HepG2 (cell line): ENCODE measurements around the gene GFRA4. TPM values are rescaled to one million over a fixed set of nuclear protein-coding genes. Genes with fewer than 3 reads are reported as not detected.

Experiments
- ATAC-seq: fragments of 200-7000 bp; cut with Tn5 transposase; 3 replicates; pipeline ENCODE4 v1.9.1; 2020; ENCODE audit warnings: mild to moderate bottlenecking, moderate library complexity
- BruUV-seq: library from RNA; stranded (reverse); fragments of 400-500 nt; replicated peaks from 2 replicates; lab custom pipeline; 2021; lab: Mats Ljungman, UMichigan
- CTCF ChIA-PET: fragments of 300-600 bp; formaldehyde crosslinking; extraction: SDS; loops from one replicate; lab custom pipeline; 2021; ENCODE audit warnings: low total read pairs, inconsistent platforms, low intra/inter-chr PET ratio; lab: Yijun Ruan, JAX
- POLR2A ChIA-PET: fragments of 350-600 bp; sonication (Branson Sonifier 250); formaldehyde crosslinking; loops from one replicate; lab custom pipeline; 2020; ENCODE audit warnings: antibody characterized with exemption, inconsistent platforms; lab: Yijun Ruan, JAX
- DNase-seq: peaks from one replicate; pipeline ENCODE4 v3.0.0-alpha.2; 2015; ENCODE audit warnings: low spot score
- FAIRE-seq: peaks from 3 replicates; lab custom pipeline; 2011; peaks lifted over from hg19 to GRCh38; lab: Jason Lieb, UNC
- H2AFZ ChIP-seq: one replicate; pipeline ENCODE4 v1.6.1; 2011; ENCODE audit warnings: low read length, inconsistent platforms
- H3K27ac ChIP-seq: fragments of 300-600 bp; 3 replicates; pipeline ENCODE4 v1.8.0; 2011; ENCODE audit warnings: mixed run types, mild to moderate bottlenecking, mixed read lengths, low read length, inconsistent platforms; ENCODE audit not compliant: insufficient read depth; ENCODE audit errors: extremely low read length
- H3K27me3 ChIP-seq, 2 experiments: fragments of 200-600 bp in 1 of 2; 2 replicates in 1 of 2; 3 replicates in 1 of 2; pipeline versions ENCODE4 v1.6.0 to v1.8.0; 2011; ENCODE audit warnings: low read length in 2 of 2, mild to moderate bottlenecking in 2 of 2, moderate library complexity in 2 of 2, inconsistent platforms in 1 of 2; ENCODE audit not compliant: insufficient read depth in 2 of 2, control insufficient read depth in 1 of 2
- H3K36me3 ChIP-seq, 2 experiments: fragments of 200-600 bp in 1 of 2; replicated peaks in 1 of 2; 2 replicates in 1 of 2; 3 replicates in 1 of 2; pipeline versions ENCODE4 v1.5.1 to v1.8.0; 2011; ENCODE audit warnings: low read length in 2 of 2, inconsistent platforms in 1 of 2; ENCODE audit not compliant: insufficient read depth in 2 of 2, control insufficient read depth in 1 of 2
- H3K4me1 ChIP-seq: 2 replicates; pipeline ENCODE4 v1.5.1; 2012; ENCODE audit warnings: low read length, inconsistent platforms; ENCODE audit not compliant: insufficient read depth
- H3K4me2 ChIP-seq: 2 replicates; pipeline ENCODE4 v1.6.0; 2011; ENCODE audit warnings: low read depth, low read length, inconsistent platforms
- H3K4me3 ChIP-seq, 3 experiments: fragments of 200-600 bp in 1 of 3; sonication (generic), shearing (Covaris generic) in 1 of 3; replicated peaks in 1 of 3; 2 replicates each; pipeline ENCODE4 v1.5.1; 2011 to 2016; ENCODE audit warnings: low read length in 3 of 3, inconsistent platforms in 2 of 3, low read depth in 2 of 3, mild to moderate bottlenecking in 2 of 3, control low read depth in 1 of 3, mixed read lengths in 1 of 3; ENCODE audit not compliant: insufficient read depth in 1 of 3
- H3K79me2 ChIP-seq: one replicate; pipeline ENCODE4 v1.6.1; 2011; ENCODE audit warnings: low read length, inconsistent platforms; ENCODE audit not compliant: insufficient read depth
- H3K9ac ChIP-seq: 2 replicates; pipeline ENCODE4 v1.6.0; 2011; ENCODE audit warnings: mild to moderate bottlenecking, low read depth, low read length, inconsistent platforms; ENCODE audit not compliant: insufficient read depth
- H3K9me3 ChIP-seq: 2 replicates; pipeline ENCODE4 v1.5.1; 2012; ENCODE audit warnings: mild to moderate bottlenecking, low read length
- H4K20me1 ChIP-seq: 2 replicates; pipeline ENCODE4 v1.6.0; 2011; ENCODE audit warnings: inconsistent platforms, mild to moderate bottlenecking, low read length, moderate library complexity; ENCODE audit not compliant: insufficient read depth
- DDIT3 ChIP-seq: sonication (generic); formaldehyde crosslinking; IDR thresholded peaks from 2 replicates; pipeline ENCODE4 v1.4.0; 2020; ENCODE audit warnings: mild to moderate bottlenecking, missing genetic modification reagents
- DNMT1 ChIP-seq: sonication (generic); formaldehyde crosslinking; IDR thresholded peaks from 2 replicates; pipeline ENCODE4 v1.5.1; 2020; ENCODE audit warnings: mild to moderate bottlenecking, missing genetic modification reagents
- DPF2 ChIP-seq: sonication (generic); formaldehyde crosslinking; IDR thresholded peaks from 2 replicates; pipeline ENCODE4 v1.4.0; 2020; ENCODE audit warnings: mild to moderate bottlenecking, low read depth, missing genetic modification reagents, borderline replicate concordance
- GMEB1 ChIP-seq: sonication (generic); formaldehyde crosslinking; IDR thresholded peaks from 2 replicates; pipeline ENCODE4 v1.5.1; 2020; ENCODE audit warnings: missing genetic modification reagents, mild to moderate bottlenecking, borderline replicate concordance
- HOXA7 ChIP-seq: sonication (generic); formaldehyde crosslinking; IDR thresholded peaks from 2 replicates; pipeline ENCODE4 v1.8.1; 2022; ENCODE audit warnings: mild to moderate bottlenecking, missing genetic modification reagents, moderate library complexity
- KMT2B ChIP-seq: IDR thresholded peaks from 2 replicates; pipeline ENCODE4 v1.6.1; 2016; ENCODE audit warnings: missing genetic modification reagents, missing compliant biosample characterization
- PCBP2 ChIP-seq: fragments of 200-400 bp; formaldehyde crosslinking; optimal IDR thresholded peaks from 2 replicates; pipeline ENCODE3; 2018; ENCODE audit warnings: low read length, low read depth; ENCODE audit not compliant: poor library complexity, severe bottlenecking
- PRDM15 ChIP-seq: sonication (generic); formaldehyde crosslinking; IDR thresholded peaks from 2 replicates; pipeline ENCODE4 v1.4.0; 2020; ENCODE audit warnings: missing genetic modification reagents
- SIN3B ChIP-seq: fragments of 150-350 bp; IDR thresholded peaks from 2 replicates; pipeline ENCODE4 v1.6.1; 2014; ENCODE audit warnings: low read length
- THAP8 ChIP-seq: sonication (generic); formaldehyde crosslinking; IDR thresholded peaks from 2 replicates; pipeline ENCODE4 v1.5.1; 2020; ENCODE audit warnings: missing genetic modification reagents, mild to moderate bottlenecking, borderline replicate concordance
- ZEB1 ChIP-seq: IDR thresholded peaks from 2 replicates; pipeline ENCODE4 v1.6.1; 2012; ENCODE audit warnings: mild to moderate bottlenecking, low read depth, inconsistent platforms; ENCODE audit not compliant: insufficient replicate concordance
- ZNF343 ChIP-seq: sonication (generic); formaldehyde crosslinking; IDR thresholded peaks from 2 replicates; pipeline ENCODE4 v1.4.0; 2020; ENCODE audit warnings: mild to moderate bottlenecking, missing genetic modification reagents
- ZNF501 ChIP-seq: sonication (generic); formaldehyde crosslinking; IDR thresholded peaks from 2 replicates; pipeline ENCODE4 v1.5.1; 2020; ENCODE audit warnings: mild to moderate bottlenecking, moderate library complexity, missing genetic modification reagents
- ZNF644 ChIP-seq: IDR thresholded peaks from 2 replicates; pipeline ENCODE4 v1.6.1; 2016; ENCODE audit warnings: low read depth
- ZNF816 ChIP-seq: sonication (generic); formaldehyde crosslinking; IDR thresholded peaks from 2 replicates; pipeline ENCODE4 v1.8.0; 2022; ENCODE audit warnings: missing genetic modification reagents, mild to moderate bottlenecking, borderline replicate concordance
- WGBS: methylation state at CpG from one replicate; pipeline ENCODE4 v1.1.6; 2017; ENCODE audit warnings: low lambda C conversion rate; 5-methylcytosine and 5-hydroxymethylcytosine counted together
- in situ Hi-C: cut with HindIII; loops from 2 replicates; pipeline ENCODE4 v1.10.0; 2017; ENCODE audit warnings: low pct_unique_long_range_greater_than_20kb; ENCODE audit not compliant: extremely low pct_ligation_motif_present
- intact Hi-C: fragments of 100-400 bp; cut with micrococcal nuclease; formaldehyde crosslinking; loops from one replicate; pipeline ENCODE4 v1.10.0; 2022; ENCODE audit not compliant: unreplicated experiment
- polyA plus RNA-seq, 8 experiments: library from polyadenylated mRNA; depleted of rRNA in 3 of 8; stranded (reverse) in 7 of 8; unstranded in 1 of 8; fragments of >200 nt; fragmentation: Illumina TruSeq in 4 of 8; extraction: Trizol in 4 of 8; gene quantifications; 2 replicates each; pipeline versions ENCODE4 v1.2.1 to v1.2.3, GENCODE V29; 2011 to 2016; ENCODE audit warnings: low read depth in 4 of 8, missing spikeins in 1 of 8, mixed read lengths in 1 of 8; ENCODE audit not compliant: insufficient read depth in 1 of 8
- total RNA-seq, 5 experiments: library from RNA; depleted of rRNA; stranded (reverse); fragments of >200 nt; fragmentation: Illumina TruSeq; extraction: Trizol; gene quantifications; 2 replicates each; pipeline ENCODE4 v1.2.3, GENCODE V29; 2016; ENCODE audit warnings: low read depth in 1 of 5
- TF ChIP-seq, protein P1 (sequence below): sonication (generic); formaldehyde crosslinking; IDR thresholded peaks from 2 replicates; pipeline ENCODE4 v1.5.0; 2020; ENCODE audit warnings: missing genetic modification reagents

The GFRA4 gene
- total and polyA plus RNA-seq, 2 of the 13 experiments (the other 11 are each of a cell fraction or from before 2014, with no cell fraction given) = not detected

- H2AFZ ChIP-seq = no peak overlapping the region
- CTCF ChIA-PET = no interaction called here
- peaks cover 43% of the 10 kb centered on the region for H3K4me1 ChIP-seq
- WGBS = 46% methylated on average over 17 of the region's 17 CpGs
- H3K4me2 ChIP-seq = peak overlapping the region; percentile 18; the same call in 1 of the 2 replicates
- no peaks in the 10 kb centered on the region for H4K20me1 ChIP-seq
- no peak overlapping the region for H3K9ac ChIP-seq
- H3K9me3 ChIP-seq = no peaks in the 10 kb centered on the region
- H3K4me3 ChIP-seq = no peak overlapping the region
- in situ Hi-C loops = no loop called here
- ATAC-seq (no peak; the same call in 2 of the 3 replicates), FAIRE-seq (no peak), DNase-seq (no peak)
- intact Hi-C loops = no loop called here
- BruUV-seq = no TSS peak
- POLR2A ChIA-PET = no interaction called here
- peaks cover 2 to 7% of the 10 kb centered on the region in 2 experiments; a peak in 2 of 5 replicates for H3K36me3 ChIP-seq
- no peaks in the 10 kb centered on the region for H3K79me2 ChIP-seq
- H3K27ac ChIP-seq = no peak overlapping the region
- H3K27me3 ChIP-seq = no peaks in the 10 kb centered on the region
- no peak for TF ChIP-seq ZNF343 (CRISPR knock-in tag)
- TF ChIP-seq KMT2B (CRISPR knock-in tag) = no peak
- TF ChIP-seq PRDM15 (CRISPR knock-in tag) = peak; percentile 87
- no peak for TF ChIP-seq DNMT1
- 0 out of 2 replicates have a peak, but pooled peaks have one; percentile 21 for TF ChIP-seq THAP8 (CRISPR knock-in tag)
- TF ChIP-seq, protein P1, sequence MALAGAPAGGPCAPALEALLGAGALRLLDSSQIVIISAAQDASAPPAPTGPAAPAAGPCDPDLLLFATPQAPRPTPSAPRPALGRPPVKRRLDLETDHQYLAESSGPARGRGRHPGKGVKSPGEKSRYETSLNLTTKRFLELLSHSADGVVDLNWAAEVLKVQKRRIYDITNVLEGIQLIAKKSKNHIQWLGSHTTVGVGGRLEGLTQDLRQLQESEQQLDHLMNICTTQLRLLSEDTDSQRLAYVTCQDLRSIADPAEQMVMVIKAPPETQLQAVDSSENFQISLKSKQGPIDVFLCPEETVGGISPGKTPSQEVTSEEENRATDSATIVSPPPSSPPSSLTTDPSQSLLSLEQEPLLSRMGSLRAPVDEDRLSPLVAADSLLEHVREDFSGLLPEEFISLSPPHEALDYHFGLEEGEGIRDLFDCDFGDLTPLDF (CRISPR knock-in tag) = no peak
- TF ChIP-seq ZNF816 = no peak
- TF ChIP-seq DPF2 (CRISPR knock-in tag) = no peak
- TF ChIP-seq DDIT3 (CRISPR knock-in tag) = no peak
- TF ChIP-seq ZNF644 (CRISPR knock-in tag) = no peak
- no peak for TF ChIP-seq GMEB1
- 0 out of 2 replicates have a peak, but pooled peaks have one; percentile 26 for TF ChIP-seq ZNF501 (CRISPR knock-in tag)
- no peak for TF ChIP-seq SIN3B
- no peak for TF ChIP-seq ZEB1
- no peak for TF ChIP-seq HOXA7 (CRISPR knock-in tag)
- TF ChIP-seq PCBP2 = no peak
These were observed 8.7 kb downstream of the GFRA4 start for GRCh38 chr20:3654326-3655130.
